Occipital lobe (tissue), 2 donors: ENCODE measurements around the gene SPOCK1. TPM values are rescaled to one million over a fixed set of nuclear protein-coding genes. Genes with fewer than 3 reads are reported as not detected.

ENCODE experiments used
- DNase-seq: peaks from one replicate; lab custom pipeline; 2025; lab: John Stamatoyannopoulos, UW
- total RNA-seq: library from RNA; depleted of rRNA; stranded (reverse); fragments of >200 nt; gene quantifications from one replicate; pipeline ENCODE4 v1.2.3, GENCODE V29; 2014

The SPOCK1 gene
- total RNA-seq, 1 donor from 2014 or later, result 36.7 TPM

- no peak for DNase-seq
Observed at GRCh38 chr5:137442660-137443059, 56.5 kb downstream of the SPOCK1 start.

- DNase-seq, result no peak
Observed at GRCh38 chr5:137441476-137441875, 57.6 kb downstream of the SPOCK1 start.

- no peak for DNase-seq
Observed at GRCh38 chr5:137440795-137441194, 58.3 kb downstream of the SPOCK1 start.

- DNase-seq, result no peak
Observed at GRCh38 chr5:137439645-137440044, 59.5 kb downstream of the SPOCK1 start.

GRCh38 chr5:137438932-137439331 lies 60.2 kb downstream of the SPOCK1 start:
- DNase-seq, result no peak

GRCh38 chr5:137437774-137438173 lies 61.4 kb downstream of the SPOCK1 start:
- no peak for DNase-seq

- DNase-seq, result no peak
Observed at GRCh38 chr5:137433539-137433938, 65.6 kb downstream of the SPOCK1 start.

GRCh38 chr5:137432376-137432775 lies 66.8 kb downstream of the SPOCK1 start:
- no peak for DNase-seq

- no peak for DNase-seq
Observed at GRCh38 chr5:137431051-137431450, 68.1 kb downstream of the SPOCK1 start.

GRCh38 chr5:137415231-137415681 lies 83.9 kb downstream of the SPOCK1 start:
- no peak for DNase-seq

GRCh38 chr5:137414112-137414755 lies 84.9 kb downstream of the SPOCK1 start:
- DNase-seq, result no peak

- no peak for DNase-seq
Observed at GRCh38 chr5:137412136-137412535, 87.0 kb downstream of the SPOCK1 start.

GRCh38 chr5:137410234-137411010 lies 88.7 kb downstream of the SPOCK1 start:
- DNase-seq, result no peak

- no peak for DNase-seq
Observed at GRCh38 chr5:137409736-137410135, 89.4 kb downstream of the SPOCK1 start.

- DNase-seq, result no peak
Observed at GRCh38 chr5:137407090-137407489, 92.0 kb downstream of the SPOCK1 start.

GRCh38 chr5:137405393-137405792 lies 93.7 kb downstream of the SPOCK1 start:
- no peak for DNase-seq

- DNase-seq, result no peak
Observed at GRCh38 chr5:137403869-137404268, 95.3 kb downstream of the SPOCK1 start.

- no peak for DNase-seq
Observed at GRCh38 chr5:137402436-137403187, 96.5 kb downstream of the SPOCK1 start.

- DNase-seq, result no peak
Observed at GRCh38 chr5:137401946-137402345, 97.2 kb downstream of the SPOCK1 start.

- DNase-seq, result no peak
Observed at GRCh38 chr5:137400571-137400970, 98.6 kb downstream of the SPOCK1 start.

- DNase-seq, result no peak
Observed at GRCh38 chr5:137399911-137400310, 99.2 kb downstream of the SPOCK1 start.

- no peak for DNase-seq
Observed at GRCh38 chr5:137398751-137399150, 100.4 kb downstream of the SPOCK1 start.
